Activated CD8-positive, alpha-beta memory T cell treated with anti-CD3 and anti-CD28 coated beads for 24 hours (primary cell): Measurements from ENCODE around the gene RPL27.
"Not testable (repeated sequence)": the region's sequence is repeated elsewhere in the genome, so short reads cannot be mapped to it uniquely, and the experiment has no call there.

Experiments used
- DNase-seq: peaks from one replicate; pipeline ENCODE4 v3.0.0-alpha.2; 2020

Gene RPL27

DNA sequence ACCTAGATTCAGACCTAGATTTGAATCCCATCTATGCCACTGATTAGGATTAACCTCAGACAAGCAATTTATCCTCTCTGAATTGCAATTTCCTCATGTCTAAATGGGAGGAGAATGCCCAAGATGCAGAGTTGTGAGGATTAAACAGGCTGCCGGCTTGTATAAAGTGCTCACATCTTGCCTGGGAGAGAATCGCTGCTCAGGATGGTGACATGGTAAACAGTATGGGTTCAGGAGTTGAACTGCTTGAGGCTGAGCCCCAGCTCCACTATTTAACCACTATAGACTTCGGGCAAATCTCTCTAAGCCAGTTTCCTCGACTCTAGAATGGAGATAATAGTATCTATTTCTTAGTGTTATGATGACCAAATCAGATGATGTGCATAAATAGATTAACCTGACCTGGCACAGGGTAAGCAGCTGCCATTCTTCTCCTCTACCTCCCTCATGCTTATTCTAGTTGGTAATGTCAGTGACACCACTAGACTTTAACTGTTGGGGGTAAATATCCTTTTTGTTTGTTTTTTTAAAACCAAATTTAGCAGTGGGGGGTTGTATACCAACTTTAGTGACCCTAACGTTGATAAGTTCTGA lies 732 bp upstream of the RPL27 start:
- DNase-seq = no peak

- no peak for DNase-seq
Observed at GRCh38 chr17:42999003-42999525, 845 bp downstream of the RPL27 start.

DNA sequence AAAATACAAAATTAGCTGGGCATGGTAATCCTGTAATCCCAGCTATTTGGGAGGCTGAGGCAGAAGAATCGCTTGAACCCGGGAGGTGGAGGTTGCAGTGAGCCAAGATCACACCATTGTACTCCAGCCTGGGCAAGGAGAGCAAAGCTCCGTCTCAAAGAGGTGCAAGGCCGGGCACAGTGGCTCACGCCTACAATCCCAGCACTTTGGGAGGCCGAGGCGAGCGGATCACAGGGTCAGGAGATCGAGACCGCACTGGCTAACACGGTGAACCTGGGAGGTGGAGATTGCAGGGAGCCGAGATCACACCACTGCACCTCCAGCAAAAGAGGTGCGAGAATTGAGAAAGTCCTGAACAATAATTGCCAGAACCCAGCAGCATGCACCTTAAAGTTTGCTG lies 2.7 kb downstream of the RPL27 start:
- DNase-seq = not testable (repeated sequence)

- peak; percentile 66 for DNase-seq
Observed at GRCh38 chr17:43003542-43004172, 5.4 kb downstream of the RPL27 start.

- DNase-seq = peak; percentile 90
Observed at GRCh38 chr17:43006639-43007551, 8.7 kb downstream of the RPL27 start, which contains the start of gene IFI35. Gene IFI35, plus strand, starts transcription at chr17:43006784. Its CDS starts 164 bp downstream, at chr17:43006948.

- no peak for DNase-seq
Observed at GRCh38 chr17:43010667-43011308, 12.6 kb downstream of the RPL27 start.

DNA sequence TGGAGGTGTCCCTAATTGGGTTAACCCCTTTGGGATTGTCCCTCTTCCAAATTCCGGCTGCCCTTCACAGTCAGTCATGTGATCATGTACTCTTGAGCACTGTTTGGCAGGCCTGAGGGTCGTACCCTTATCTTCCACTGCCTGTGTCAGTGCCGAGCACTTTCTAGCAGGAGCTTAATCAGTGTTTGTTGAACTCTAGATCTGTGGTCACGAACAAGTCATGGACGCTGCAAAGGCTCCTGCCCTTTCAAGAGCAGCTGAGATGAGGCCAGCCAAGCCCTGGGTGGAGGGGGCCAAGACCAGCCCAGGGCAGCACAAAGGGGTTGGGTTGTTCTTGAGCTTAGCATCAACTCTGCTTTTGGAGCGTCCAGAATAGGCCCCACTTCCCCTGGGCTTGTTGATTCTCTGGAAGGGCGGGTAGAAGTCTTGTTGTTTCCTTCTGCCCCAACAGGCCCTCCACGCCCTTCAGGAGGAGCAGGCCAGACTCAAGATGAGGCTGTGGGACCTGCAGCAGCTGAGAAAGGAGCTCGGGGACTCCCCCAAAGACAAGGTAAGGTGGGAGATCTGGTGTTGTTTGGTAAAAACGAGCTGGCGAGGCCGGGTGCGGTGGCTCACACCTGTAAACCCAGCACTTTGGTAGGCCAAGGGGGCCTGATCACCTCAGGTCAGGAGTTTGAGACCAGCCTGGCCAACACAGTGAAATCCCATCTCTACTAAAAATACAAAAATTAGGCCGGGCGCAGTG lies 13.7 kb downstream of the RPL27 start:
- DNase-seq = no peak

DNA sequence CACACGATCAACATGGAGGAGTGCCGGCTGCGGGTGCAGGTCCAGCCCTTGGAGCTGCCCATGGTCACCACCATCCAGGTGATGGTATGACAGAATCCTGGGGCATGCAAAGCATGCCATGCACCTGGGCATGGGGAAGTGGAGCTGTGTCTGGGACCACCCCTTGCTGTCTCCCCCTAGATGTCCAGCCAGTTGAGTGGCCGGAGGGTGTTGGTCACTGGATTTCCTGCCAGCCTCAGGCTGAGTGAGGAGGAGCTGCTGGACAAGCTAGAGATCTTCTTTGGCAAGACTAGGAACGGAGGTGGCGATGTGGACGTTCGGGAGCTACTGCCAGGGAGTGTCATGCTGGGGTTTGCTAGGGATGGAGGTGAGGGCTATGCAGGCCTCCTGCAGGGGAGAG lies 15.1 kb downstream of the RPL27 start:
- DNase-seq = no peak

- DNase-seq = no peak
Observed at GRCh38 chr17:43014020-43014648, 15.9 kb downstream of the RPL27 start.

- DNase-seq = no peak
Observed at GRCh38 chr17:43014649-43015542, 16.7 kb downstream of the RPL27 start.

- DNase-seq = no peak
Observed at GRCh38 chr17:43015579-43015978, 17.4 kb downstream of the RPL27 start.

DNA sequence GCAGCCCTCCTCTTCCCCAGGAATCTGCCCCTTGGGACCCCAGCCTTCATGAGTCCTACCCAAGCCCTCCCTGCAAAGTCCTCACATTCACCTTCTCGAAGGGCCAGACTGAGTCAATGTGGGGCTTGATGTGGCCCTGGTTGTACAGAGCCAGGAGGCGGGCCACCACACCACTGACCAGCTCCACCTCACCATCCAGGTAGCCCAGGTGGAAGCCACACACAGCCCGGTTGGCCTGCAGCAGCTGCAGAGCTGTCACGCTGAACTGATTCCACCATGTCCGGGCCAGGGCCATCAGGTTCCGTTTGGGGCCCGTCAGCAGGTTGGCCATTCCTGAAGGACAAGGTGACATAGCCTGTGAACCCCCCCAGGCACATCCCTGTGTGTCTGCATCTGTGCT lies 18.0 kb downstream of the RPL27 start:
- DNase-seq = no peak

DNA sequence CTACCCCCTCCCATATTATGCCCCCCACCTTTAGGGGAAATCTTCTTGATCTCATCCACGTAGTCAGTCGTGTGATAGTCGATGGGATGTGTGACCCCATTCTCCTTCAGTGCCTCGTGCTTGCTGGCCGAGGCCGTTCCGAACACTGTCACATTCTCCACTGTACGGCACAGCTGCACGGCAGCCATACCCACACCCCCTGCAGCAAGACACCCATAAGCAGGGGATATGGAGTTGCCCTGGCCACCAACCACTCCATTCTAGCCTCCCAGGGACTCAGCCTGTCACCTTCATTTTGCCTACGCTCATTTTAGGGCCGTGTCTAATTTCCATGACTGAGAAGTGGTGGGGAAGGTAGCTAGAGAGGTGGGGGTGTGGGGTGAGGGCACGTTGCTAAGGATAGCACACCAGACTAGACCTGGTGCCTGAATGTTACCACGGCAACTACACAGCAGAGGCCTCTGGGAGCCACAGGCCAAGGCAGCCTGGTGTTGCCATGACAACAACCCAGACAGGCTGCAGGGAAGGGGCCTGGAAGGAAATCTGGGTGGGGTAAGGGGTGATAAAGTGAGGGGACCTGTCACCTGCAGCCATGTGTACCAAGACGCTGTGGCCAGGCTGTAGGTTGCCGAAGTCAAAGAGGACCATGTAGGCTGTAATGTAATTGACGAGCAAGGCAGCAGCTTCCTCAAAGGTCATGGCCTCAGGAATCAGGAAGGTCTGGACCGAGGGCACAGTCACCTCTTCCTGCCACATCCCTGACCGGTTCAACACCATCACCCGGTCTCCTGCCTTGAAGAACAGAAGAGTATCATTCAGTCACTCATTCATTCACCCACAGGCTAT lies 20.0 kb downstream of the RPL27 start:
- no peak for DNase-seq

DNA sequence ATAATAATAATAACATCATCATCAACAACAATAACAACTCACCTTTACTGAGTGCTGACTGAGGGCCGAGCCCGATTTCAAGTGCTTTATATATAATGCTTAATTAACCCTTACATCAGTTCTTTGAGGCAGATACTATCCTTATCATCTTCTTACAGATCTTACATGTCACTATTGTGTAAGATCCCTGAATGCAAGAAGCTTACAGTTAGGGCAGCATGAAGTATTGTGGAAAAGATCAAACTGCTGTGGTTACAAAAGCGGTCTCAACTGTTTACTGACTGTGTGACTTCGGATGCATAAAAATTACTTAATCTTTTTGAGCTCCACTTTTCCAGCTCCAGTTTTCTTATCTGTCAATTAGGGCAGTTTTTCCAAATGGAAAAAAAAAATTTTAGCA lies 20.7 kb downstream of the RPL27 start:
- no peak for DNase-seq

DNA sequence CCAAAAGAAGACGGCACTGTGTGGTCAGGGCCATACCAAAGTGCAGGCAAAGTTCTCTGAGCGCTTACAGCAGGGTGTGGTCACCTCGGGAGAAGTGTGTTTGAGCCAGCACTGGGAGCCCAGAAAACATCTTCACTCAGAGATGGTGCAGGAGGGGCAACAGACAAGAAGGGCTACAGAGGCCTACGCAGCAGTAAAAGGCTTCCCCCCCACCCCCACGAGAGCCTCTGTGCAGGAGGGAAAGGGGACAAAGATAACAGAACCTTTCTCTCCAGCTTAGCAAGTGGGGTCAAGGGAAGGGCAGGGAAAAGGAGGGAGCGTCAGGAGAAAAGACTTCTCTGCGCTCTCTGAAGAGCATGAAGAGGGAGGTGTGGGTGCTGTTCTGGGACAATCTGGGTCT lies 21.2 kb downstream of the RPL27 start:
- DNase-seq = no peak

DNA sequence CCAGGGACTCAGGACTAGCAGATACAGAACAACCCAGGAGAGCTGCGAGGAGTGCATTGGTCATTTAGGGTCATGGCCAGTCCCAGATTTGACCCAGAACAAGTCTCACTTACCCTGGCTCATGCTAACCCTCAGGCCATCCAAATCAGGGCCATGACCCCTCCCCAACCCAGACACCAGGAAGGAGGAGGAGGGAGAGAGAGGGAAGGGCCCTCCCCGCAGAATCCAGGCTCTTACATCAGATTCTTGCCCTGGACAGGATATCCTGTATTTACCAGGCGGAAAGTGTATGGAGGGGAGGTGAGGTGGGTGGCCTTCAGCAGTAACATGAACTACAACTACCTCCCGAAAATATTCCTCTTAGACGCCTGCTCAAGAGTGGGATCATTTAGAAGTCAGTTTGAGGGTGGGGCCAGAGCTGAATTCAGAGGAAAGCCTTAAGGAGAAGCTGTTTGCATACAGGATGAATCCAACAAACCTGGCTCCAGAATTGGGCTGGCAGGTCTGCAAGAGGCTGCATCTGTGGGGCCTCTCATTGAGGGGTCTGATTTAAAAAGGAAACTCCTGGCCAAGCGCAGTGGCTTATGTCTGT lies 21.9 kb downstream of the RPL27 start:
- no peak for DNase-seq

DNA sequence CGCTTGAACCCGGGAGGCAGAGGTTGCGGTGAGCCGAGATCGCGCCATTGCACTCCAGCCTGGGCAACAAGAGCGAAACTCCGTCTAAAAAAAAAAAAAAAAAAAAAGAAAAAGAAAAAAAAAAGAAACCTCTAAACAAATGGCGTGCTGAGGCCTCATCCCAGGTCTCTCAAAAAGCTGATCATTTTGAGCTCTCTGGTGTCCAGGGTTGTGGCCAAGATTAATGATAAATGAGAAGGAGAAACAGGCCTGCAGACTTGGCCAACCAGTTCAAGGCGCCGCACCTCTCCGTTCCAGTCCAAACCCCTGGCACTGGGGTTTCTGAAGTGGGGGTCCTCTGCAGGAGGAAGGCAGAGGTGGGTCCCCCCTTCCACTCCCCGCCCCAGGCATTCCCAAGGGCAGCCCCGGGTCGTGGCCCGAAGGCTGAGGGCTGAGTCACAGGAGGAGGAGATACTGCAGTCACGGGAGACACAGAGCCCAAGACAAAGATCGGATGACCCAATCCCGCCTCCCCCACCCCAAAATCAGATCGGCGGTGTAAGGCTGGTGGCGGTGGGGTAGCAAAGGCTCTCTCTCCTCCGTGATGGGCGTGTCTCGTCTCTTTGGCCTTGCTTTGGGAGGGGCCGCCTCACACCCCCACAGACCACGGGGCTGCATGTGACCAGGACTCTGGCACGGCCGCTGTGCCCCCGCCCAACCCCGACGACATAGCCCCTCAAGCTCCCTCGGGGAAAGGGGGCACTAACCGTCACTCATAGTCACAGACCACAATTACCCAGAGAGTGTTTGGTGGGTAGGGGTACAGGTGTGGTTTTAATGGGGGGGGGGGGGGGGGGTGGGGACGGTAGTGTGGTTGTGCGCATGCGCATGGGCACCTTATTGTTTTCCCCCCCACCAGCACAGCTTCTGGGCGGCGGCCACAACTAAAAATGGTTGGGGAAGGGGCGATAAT lies 22.8 kb downstream of the RPL27 start:
- DNase-seq = peak; percentile 73
